A204.1 (cell line): ENCODE data around the gene ASB4.
"Not testable (repeated sequence)": the region's sequence is repeated elsewhere in the genome, so short reads cannot be mapped to it uniquely, and the experiment has no call there.

Experiments used
- FAIRE-seq: peaks from 2 replicates; lab custom pipeline; 2012; peaks lifted over from hg19 to GRCh38; lab: Jason Lieb, UNC

The ASB4 gene

GRCh38 chr7:95479992-95480624 lies 5.6 kb upstream of the ASB4 start:
- FAIRE-seq: no peak

- FAIRE-seq: no peak
These were observed 4.2 kb upstream of the ASB4 start for GRCh38 chr7:95481271-95482165.

- FAIRE-seq: no peak
These were observed 3.3 kb upstream of the ASB4 start for GRCh38 chr7:95482424-95482823.

- no peak for FAIRE-seq
These were observed 4.6 kb downstream of the ASB4 start for GRCh38 chr7:95490231-95490762.

- no peak for FAIRE-seq
These were observed 5.5 kb downstream of the ASB4 start for GRCh38 chr7:95491201-95491600.

GRCh38 chr7:95491634-95492314 lies 6.0 kb downstream of the ASB4 start:
- FAIRE-seq: no peak

- no peak for FAIRE-seq
These were observed 7.5 kb downstream of the ASB4 start for GRCh38 chr7:95493247-95493646.

- no peak for FAIRE-seq
These were observed 8.1 kb downstream of the ASB4 start for GRCh38 chr7:95493844-95494243.

GRCh38 chr7:95501261-95501832 lies 15.6 kb downstream of the ASB4 start:
- no peak for FAIRE-seq

- no peak for FAIRE-seq
These were observed 16.7 kb downstream of the ASB4 start for GRCh38 chr7:95502403-95502802.

GRCh38 chr7:95503271-95504131 lies 17.8 kb downstream of the ASB4 start:
- no peak for FAIRE-seq

GRCh38 chr7:95504132-95504588 lies 18.4 kb downstream of the ASB4 start:
- not testable (repeated sequence) for FAIRE-seq

- no peak for FAIRE-seq
These were observed 23.0 kb downstream of the ASB4 start for GRCh38 chr7:95508780-95509179.

- FAIRE-seq: no peak
These were observed 23.5 kb downstream of the ASB4 start for GRCh38 chr7:95509199-95509598.

GRCh38 chr7:95511716-95512260 lies 26.0 kb downstream of the ASB4 start:
- peak; percentile 67 for FAIRE-seq

GRCh38 chr7:95517458-95517857 lies 31.7 kb downstream of the ASB4 start:
- FAIRE-seq: no peak

- FAIRE-seq: no peak
These were observed 32.1 kb downstream of the ASB4 start for GRCh38 chr7:95517870-95518269.

- FAIRE-seq: no peak
These were observed 34.4 kb downstream of the ASB4 start for GRCh38 chr7:95520136-95520535.

- FAIRE-seq: no peak
These were observed 39.8 kb downstream of the ASB4 start for GRCh38 chr7:95525503-95525902.

GRCh38 chr7:95526128-95526738 lies 40.5 kb downstream of the ASB4 start:
- no peak for FAIRE-seq
